K562 (cell line): ENCODE data around the gene CACNB2. TPM values are rescaled to one million over a fixed set of nuclear protein-coding genes. Genes with fewer than 3 reads are reported as not detected.

ENCODE experiments used
- ATAC-seq: fragments of 200-7000 bp; cut with Tn5 transposase; 3 replicates; pipeline ENCODE4 v1.9.1; 2020; ENCODE audit warnings: moderate library complexity
- BruUV-seq: library from RNA; stranded (reverse); fragments of 400-500 nt; replicated peaks from 2 replicates; lab custom pipeline; 2021; lab: Mats Ljungman, UMichigan
- CTCF ChIA-PET: fragments of 300-600 bp; formaldehyde crosslinking; extraction: SDS; loops from one replicate; lab custom pipeline; 2021; ENCODE audit warnings: low intra/inter-chr PET ratio; lab: Yijun Ruan, JAX
- POLR2A ChIA-PET: fragments of 300-600, 350-650 bp; sonication (Branson Sonifier 250); formaldehyde crosslinking; extraction: SDS; loops from one replicate; lab custom pipeline; 2021; ENCODE audit warnings: antibody characterized with exemption, inconsistent platforms; lab: Yijun Ruan, JAX
- DNase-seq, 4 experiments: peaks; one replicate each; pipeline versions ENCODE4 v3.0.0 to v3.0.0-alpha.2; 2011 to 2018; ENCODE audit warnings: low spot score in 3 of 4, mixed read lengths in 3 of 4; ENCODE audit errors: extremely low read depth in 1 of 4
- FAIRE-seq: peaks from 2 replicates; lab custom pipeline; 2011; peaks lifted over from hg19 to GRCh38; lab: Jason Lieb, UNC
- H2AFZ ChIP-seq: 2 replicates; pipeline ENCODE4 v1.6.0; 2011; ENCODE audit warnings: low read depth, low read length, control low read depth, inconsistent platforms
- H3K27ac ChIP-seq: fragments of 200-600 bp; 3 replicates; pipeline ENCODE4 v1.8.0; 2011; ENCODE audit warnings: low read depth, mild to moderate bottlenecking, control low read depth, inconsistent platforms, low read length, moderate library complexity, mixed read lengths; ENCODE audit errors: extremely low read depth
- H3K27me3 ChIP-seq, 2 experiments: fragments of 300-600 bp in 1 of 2; 2 replicates in 1 of 2; 3 replicates in 1 of 2; pipeline versions ENCODE4 v1.6.0 to v1.8.0; 2011; ENCODE audit warnings: inconsistent platforms in 2 of 2, low read length in 2 of 2, mild to moderate bottlenecking in 1 of 2, mixed read lengths in 1 of 2, moderate library complexity in 1 of 2; ENCODE audit not compliant: control insufficient read depth in 2 of 2, insufficient read depth in 2 of 2
- H3K36me3 ChIP-seq: fragments of 300-600 bp; 3 replicates; pipeline ENCODE4 v1.8.0; 2011; ENCODE audit warnings: mild to moderate bottlenecking, low read length, inconsistent platforms; ENCODE audit not compliant: control insufficient read depth, insufficient read depth
- H3K4me1 ChIP-seq, 2 experiments: fragments of 200-600 bp in 1 of 2; replicated peaks in 1 of 2; 2 replicates in 1 of 2; 3 replicates in 1 of 2; pipeline versions ENCODE4 v1.5.1 to v1.8.0; 2011; ENCODE audit warnings: inconsistent platforms in 2 of 2, low read length in 2 of 2, mild to moderate bottlenecking in 1 of 2, mixed read lengths in 1 of 2, moderate library complexity in 1 of 2; ENCODE audit not compliant: control insufficient read depth in 2 of 2, insufficient read depth in 2 of 2
- H3K4me2 ChIP-seq: 2 replicates; pipeline ENCODE4 v1.6.1; 2011; ENCODE audit warnings: low read length, control low read depth, inconsistent platforms, mixed read lengths; ENCODE audit not compliant: insufficient read depth
- H3K4me3 ChIP-seq: fragments of 200-600 bp; sonication (generic), shearing (Covaris generic); 2 replicates; pipeline ENCODE4 v1.5.1; 2016; ENCODE audit warnings: control low read depth, inconsistent platforms
- H3K79me2 ChIP-seq: fragments of 200-600 bp; 3 replicates; pipeline ENCODE4 v1.8.0; 2011; ENCODE audit warnings: low read length, inconsistent platforms; ENCODE audit not compliant: control insufficient read depth, insufficient read depth
- H3K9ac ChIP-seq, 2 experiments: 2 replicates each; pipeline versions ENCODE4 v1.6.0 to v1.6.1; 2011; ENCODE audit warnings: low read depth in 2 of 2, low read length in 2 of 2, control low read depth in 1 of 2, inconsistent platforms in 1 of 2, mild to moderate bottlenecking in 1 of 2, mixed read lengths in 1 of 2; ENCODE audit not compliant: insufficient read depth in 1 of 2
- H3K9me1 ChIP-seq: one replicate; pipeline ENCODE4 v1.6.0; 2011; ENCODE audit warnings: inconsistent platforms, mild to moderate bottlenecking, low read length, moderate library complexity; ENCODE audit not compliant: control insufficient read depth, insufficient read depth
- H3K9me3 ChIP-seq: replicated peaks from 2 replicates; pipeline ENCODE4 v1.5.1; 2011; ENCODE audit warnings: low read depth, low read length, inconsistent platforms; ENCODE audit not compliant: control insufficient read depth, insufficient read depth
- H4K20me1 ChIP-seq: replicated peaks from 2 replicates; pipeline ENCODE4 v1.6.1; 2011; ENCODE audit warnings: low read length, inconsistent platforms, mixed read lengths; ENCODE audit not compliant: control insufficient read depth, insufficient read depth
- BRCA1 ChIP-seq, 2 experiments: fragments of 450-650 bp in 1 of 2; sonication (generic) in 1 of 2; formaldehyde crosslinking in 1 of 2; IDR thresholded peaks; 2 replicates each; pipeline versions ENCODE4 v1.5.0 to v1.6.1; 2017 to 2020; ENCODE audit warnings: mild to moderate bottlenecking in 1 of 2, missing genetic modification reagents in 1 of 2
- ETS1 ChIP-seq: conservative IDR thresholded peaks from 2 replicates; pipeline ENCODE4 v1.6.1; 2011; ENCODE audit warnings: low read depth, mild to moderate bottlenecking, low read length; ENCODE audit not compliant: control insufficient read depth
- ID3 ChIP-seq, 2 experiments: fragments of 250-450 bp in 1 of 2; fragments of 450-650 bp in 1 of 2; sonication (Bioruptor Pico) in 1 of 2; IDR thresholded peaks; 2 replicates each; pipeline versions ENCODE4 v1.6.1 to v1.8.0; 2016 to 2021; ENCODE audit warnings: mild to moderate bottlenecking in 2 of 2, moderate library complexity in 2 of 2, missing compliant biosample characterization in 1 of 2, missing genetic modification characterization in 1 of 2
- MAFF ChIP-seq: IDR thresholded peaks from 2 replicates; pipeline ENCODE4 v1.6.1; 2012; ENCODE audit warnings: low read length, improper control_type of control experiment
- RFX1 ChIP-seq: fragments of 450-650 bp; IDR thresholded peaks from 2 replicates; pipeline ENCODE4 v1.6.1; 2016; ENCODE audit warnings: mild to moderate bottlenecking, moderate library complexity
- ZBED1 ChIP-seq: IDR thresholded peaks from 2 replicates; pipeline ENCODE4 v1.6.1; 2014
- ZBTB7A ChIP-seq: IDR thresholded peaks from 2 replicates; pipeline ENCODE4 v1.6.1; 2011; ENCODE audit warnings: low read depth, mild to moderate bottlenecking, low read length, moderate library complexity, borderline replicate concordance; ENCODE audit not compliant: control insufficient read depth
- ZNF277 ChIP-seq: fragments of 250-450 bp; sonication (Bioruptor Pico); IDR thresholded peaks from 2 replicates; pipeline ENCODE4 v1.8.0; 2022; ENCODE audit warnings: inconsistent platforms, mild to moderate bottlenecking, moderate library complexity, borderline replicate concordance
- WGBS: fragments of 100-300 bp; shearing (Covaris generic); methylation state at CpG from one replicate; pipeline ENCODE4 v1.1.6; 2016; ENCODE audit warnings: low coverage, mixed read lengths; ENCODE audit not compliant: insufficient coverage; ENCODE audit errors: missing lambda C conversion rate; 5-methylcytosine and 5-hydroxymethylcytosine counted together
- in situ Hi-C: fragments of 300-500 bp; cut with MboI; formaldehyde crosslinking; loops from 4 replicates; pipeline ENCODE4 v1.15.0; 2018; ENCODE audit warnings: inconsistent platforms, mixed read lengths
- intact Hi-C: fragments of 100-400 bp; cut with micrococcal nuclease; formaldehyde crosslinking; loops from 2 replicates; pipeline ENCODE4 v1.14.2; 2022
- polyA plus RNA-seq, 8 experiments: library from polyadenylated mRNA; depleted of rRNA in 4 of 8; stranded (reverse) in 5 of 8; unstranded in 3 of 8; fragments of >200 nt; fragmentation: Nextera tagmentation in 2 of 8; fragmentation: Illumina TruSeq in 1 of 8; extraction: Ambion mirVana in 2 of 8; extraction: Trizol in 1 of 8; gene quantifications; 2 replicates each; pipeline versions ENCODE4 v1.2.1 to v1.2.3, GENCODE V29; 2011 to 2014; ENCODE audit warnings: inconsistent platforms in 1 of 8, missing spikeins in 1 of 8
- total RNA-seq, 7 experiments: library from RNA; depleted of rRNA in 6 of 7; stranded (reverse); fragments of >200 nt in 6 of 7; fragmentation: Illumina TruSeq in 2 of 7; extraction: Trizol in 2 of 7; gene quantifications; 2 replicates each; pipeline versions ENCODE4 v1.2.1 to v1.2.3, GENCODE V29; 2011 to 2021; ENCODE audit warnings: low replicate concordance in 1 of 7

The CACNB2 gene
- total and polyA plus RNA-seq, 9 of the 15 experiments (the other 6 are each of a cell fraction or from before 2014, with no cell fraction given) = 1.8 to 2.2 TPM; not detected in 7

- TF ChIP-seq ETS1 (no peak), RFX1 (no peak)
These were observed 194.1 kb downstream of the CACNB2 start (continued) for GRCh38 chr10:18334116-18334867.

- WGBS = under 1% methylated on average over 13 of the region's 13 CpGs
- BruUV-seq = no TSS peak
- H3K9ac ChIP-seq = no peak overlapping the region
- intact Hi-C loops = no loop called here
- in situ Hi-C loops = no loop called here
- TF ChIP-seq ID3 (CRISPR knock-in tag; IDR thresholded peaks at IDR 0.05) = no peak
- TF ChIP-seq ID3 (tag; IDR thresholded peaks at IDR 0.05) = no peak
- no peak for TF ChIP-seq ZNF277 (CRISPR knock-in tag)
- no peak for TF ChIP-seq MAFF
- no peak for TF ChIP-seq ZBTB7A
- TF ChIP-seq BRCA1 (IDR thresholded peaks at IDR 0.05) = no peak
- no peak for TF ChIP-seq BRCA1 (CRISPR knock-in tag; IDR thresholded peaks at IDR 0.05)
- TF ChIP-seq ZBED1 = no peak
- TF ChIP-seq, all 486 proteins: peak for 0
- H3K36me3 ChIP-seq = no peaks in the 10 kb centered on the region
- FAIRE-seq (no peak), DNase-seq (peak in 1 of 4 experiments; percentile 1), ATAC-seq (no peak)
- no peak overlapping the region for H3K4me2 ChIP-seq
- H2AFZ ChIP-seq = no peak overlapping the region
- CTCF ChIA-PET = no interaction called here
- H3K27ac ChIP-seq = no peak overlapping the region
- H3K4me3 ChIP-seq = no peak overlapping the region
- H3K79me2 ChIP-seq = no peaks in the 10 kb centered on the region
- no peaks in the 10 kb centered on the region for H3K4me1 ChIP-seq
- H3K27me3 ChIP-seq = no peaks in the 10 kb centered on the region; a peak in 1 of 5 replicates
- POLR2A ChIA-PET = no interaction called here
- H4K20me1 ChIP-seq = no peaks in the 10 kb centered on the region
- no peaks in the 10 kb centered on the region for H3K9me3 ChIP-seq
- H3K9me1 ChIP-seq = no peaks in the 10 kb centered on the region
These were observed 200.3 kb downstream of the CACNB2 start for GRCh38 chr10:18340496-18341051.
